H1 (cell line): Measurements from ENCODE around the gene KLHL26. TPM values are rescaled to one million over a fixed set of nuclear protein-coding genes. Genes with fewer than 3 reads are reported as not detected.

Experiments used
- CTCF ChIA-PET: fragments of 300-600 bp; sonication (Branson Sonifier 250); formaldehyde crosslinking; loops from one replicate; lab custom pipeline; 2021; ENCODE audit not compliant: partially characterized antibody; lab: Charles Lee
- POLR2A ChIA-PET: fragments of 300-600 bp; sonication (Branson Sonifier 250); formaldehyde crosslinking; loops from one replicate; lab custom pipeline; 2021; ENCODE audit warnings: inconsistent platforms; ENCODE audit not compliant: partially characterized antibody; lab: Charles Lee
- DNase-seq, 2 experiments: peaks; one replicate each; pipeline versions ENCODE4 v3.0.0 to v3.0.0-alpha.2; 2010 to 2022; ENCODE audit warnings: low spot score in 2 of 2, low read depth in 1 of 2, mixed read lengths in 1 of 2
- FAIRE-seq: peaks from 2 replicates; lab custom pipeline; 2011; peaks lifted over from hg19 to GRCh38; lab: Jason Lieb, UNC
- H2AFZ ChIP-seq: 2 replicates; pipeline ENCODE4 v1.8.1; 2012; ENCODE audit warnings: low read length, inconsistent platforms
- H2AK5ac ChIP-seq: 2 replicates; pipeline ENCODE4 v1.6.1; 2013; ENCODE audit warnings: low read depth, low read length
- H2BK120ac ChIP-seq: replicated peaks from 2 replicates; pipeline ENCODE3; 2013; ENCODE audit warnings: low read depth, low read length, inconsistent platforms
- H2BK12ac ChIP-seq: 2 replicates; pipeline ENCODE4 v1.6.1; 2013; ENCODE audit warnings: low read depth, low read length
- H2BK15ac ChIP-seq: 2 replicates; pipeline ENCODE4 v1.6.1; 2013; ENCODE audit warnings: low read length
- H2BK20ac ChIP-seq: 2 replicates; pipeline ENCODE4 v1.6.1; 2013; ENCODE audit warnings: low read length
- H2BK5ac ChIP-seq: 2 replicates; pipeline ENCODE4 v1.6.1; 2013; ENCODE audit warnings: low read depth, low read length
- H3K14ac ChIP-seq: 2 replicates; pipeline ENCODE4 v1.6.1; 2013; ENCODE audit warnings: inconsistent platforms; ENCODE audit not compliant: insufficient read length
- H3K18ac ChIP-seq: 2 replicates; pipeline ENCODE4 v1.6.1; 2013; ENCODE audit warnings: low read length; ENCODE audit errors: extremely low read depth
- H3K23ac ChIP-seq: 2 replicates; pipeline ENCODE4 v1.6.1; 2013; ENCODE audit warnings: inconsistent platforms; ENCODE audit not compliant: insufficient read length
- H3K23me2 ChIP-seq: 2 replicates; pipeline ENCODE4 v1.6.1; 2013; ENCODE audit warnings: low read depth, low read length
- H3K27ac ChIP-seq: 2 replicates; pipeline ENCODE4 v1.6.1; 2011; ENCODE audit warnings: low read depth, low read length, inconsistent platforms
- H3K27me3 ChIP-seq, 4 experiments: replicated peaks in 1 of 4; 1 replicate in 1 of 4; 2 replicates in 3 of 4; pipeline versions ENCODE4 v1.6.1 to v1.8.1; 2011 to 2013; ENCODE audit warnings: low read length in 3 of 4, mild to moderate bottlenecking in 3 of 4, inconsistent platforms in 2 of 4, mixed read lengths in 2 of 4, moderate library complexity in 1 of 4; ENCODE audit not compliant: control insufficient read depth in 3 of 4, insufficient read depth in 3 of 4; ENCODE audit errors: extremely low read depth in 1 of 4
- H3K36me3 ChIP-seq, 4 experiments: 2 replicates each; pipeline versions ENCODE4 v1.6.1 to v1.8.1; 2011 to 2013; ENCODE audit warnings: mild to moderate bottlenecking in 4 of 4, low read length in 3 of 4, moderate library complexity in 2 of 4, control low read depth in 1 of 4, inconsistent platforms in 1 of 4; ENCODE audit not compliant: insufficient read depth in 4 of 4, control insufficient read depth in 2 of 4
- H3K4ac ChIP-seq: replicated peaks from 2 replicates; pipeline ENCODE3; 2013; ENCODE audit warnings: low read length, low read depth, mixed read lengths, inconsistent platforms; ENCODE audit not compliant: insufficient read length
- H3K4me1 ChIP-seq, 4 experiments: replicated peaks in 1 of 4; 1 replicate in 1 of 4; 2 replicates in 3 of 4; pipeline versions ENCODE4 v1.6.1 to v1.8.1; 2011 to 2013; ENCODE audit warnings: low read length in 3 of 4, inconsistent platforms in 2 of 4, mixed read lengths in 1 of 4; ENCODE audit not compliant: insufficient read depth in 4 of 4, control insufficient read depth in 3 of 4
- H3K4me2 ChIP-seq, 2 experiments: 2 replicates each; pipeline versions ENCODE4 v1.6.1 to v1.8.1; 2011 to 2013; ENCODE audit warnings: low read depth in 2 of 2, low read length in 2 of 2, control low read depth in 1 of 2, inconsistent platforms in 1 of 2, mild to moderate bottlenecking in 1 of 2; ENCODE audit not compliant: insufficient read depth in 1 of 2
- H3K4me3 ChIP-seq, 4 experiments: fragments of 200-600, 300-600 bp in 1 of 4; sonication (generic), shearing (Covaris generic), sonication (Bioruptor Twin) in 1 of 4; 2 replicates each; pipeline versions ENCODE4 v1.5.1 to v1.8.1; 2011 to 2016; ENCODE audit warnings: low read length in 4 of 4, low read depth in 3 of 4, control low read depth in 2 of 4, inconsistent platforms in 2 of 4, mild to moderate bottlenecking in 2 of 4, mixed read lengths in 1 of 4, moderate library complexity in 1 of 4; ENCODE audit not compliant: insufficient read depth in 2 of 4; ENCODE audit errors: extremely low read depth in 1 of 4
- H3K56ac ChIP-seq: replicated peaks from 2 replicates; pipeline ENCODE3; 2013; ENCODE audit warnings: low read depth, mild to moderate bottlenecking, mixed read lengths, low read length, inconsistent platforms; ENCODE audit not compliant: insufficient read length
- H3K79me1 ChIP-seq: 2 replicates; pipeline ENCODE4 v1.6.1; 2013; ENCODE audit warnings: low read depth, low read length, control low read depth
- H3K79me2 ChIP-seq, 2 experiments: 2 replicates each; pipeline versions ENCODE4 v1.6.1 to v1.8.1; 2012 to 2013; ENCODE audit warnings: low read length in 2 of 2, mild to moderate bottlenecking in 2 of 2, inconsistent platforms in 1 of 2; ENCODE audit not compliant: insufficient read depth in 2 of 2, control insufficient read depth in 1 of 2
- H3K9ac ChIP-seq, 4 experiments: replicated peaks in 1 of 4; 1 replicate in 1 of 4; 2 replicates in 3 of 4; pipeline versions ENCODE4 v1.6.1 to v1.8.1; 2011 to 2013; ENCODE audit warnings: low read depth in 3 of 4, low read length in 3 of 4, control low read depth in 2 of 4, mild to moderate bottlenecking in 2 of 4, moderate library complexity in 2 of 4, inconsistent platforms in 1 of 4; ENCODE audit errors: extremely low read depth in 1 of 4
- H3K9me3 ChIP-seq, 2 experiments: 2 replicates each; pipeline versions ENCODE4 v1.6.1 to v1.8.1; 2012 to 2013; ENCODE audit warnings: mild to moderate bottlenecking in 2 of 2, moderate library complexity in 2 of 2, control low read depth in 1 of 2, inconsistent platforms in 1 of 2, low read depth in 1 of 2, low read length in 1 of 2, mixed read lengths in 1 of 2; ENCODE audit not compliant: insufficient read depth in 2 of 2
- H4K20me1 ChIP-seq, 2 experiments: replicated peaks in 1 of 2; 2 replicates each; pipeline versions ENCODE3 to v1.8.1; 2011 to 2013; ENCODE audit warnings: inconsistent platforms in 2 of 2, low read length in 2 of 2, mild to moderate bottlenecking in 1 of 2; ENCODE audit not compliant: insufficient read depth in 2 of 2, control insufficient read depth in 1 of 2
- H4K5ac ChIP-seq: 2 replicates; pipeline ENCODE4 v1.6.1; 2013; ENCODE audit warnings: low read length, low read depth, mixed read lengths, inconsistent platforms; ENCODE audit not compliant: insufficient read length
- H4K8ac ChIP-seq: 2 replicates; pipeline ENCODE4 v1.8.0; 2013; ENCODE audit warnings: mild to moderate bottlenecking, moderate library complexity, low read length, inconsistent platforms; ENCODE audit not compliant: insufficient read depth; ENCODE audit errors: extremely low read depth
- H4K91ac ChIP-seq: replicated peaks from 2 replicates; pipeline ENCODE3; 2013; ENCODE audit warnings: low read length, mixed read lengths, inconsistent platforms; ENCODE audit not compliant: insufficient read length
- ATF2 ChIP-seq: IDR thresholded peaks from 2 replicates; pipeline ENCODE4 v1.6.1; 2012; ENCODE audit warnings: low read length, inconsistent platforms
- BRCA1 ChIP-seq: IDR thresholded peaks from 2 replicates; pipeline ENCODE4 v1.6.1; 2012; ENCODE audit warnings: low read depth, low read length, improper control_type of control experiment
- CBX8 ChIP-seq: fragments of 300-800, 300-1000 bp; sonication (generic); IDR thresholded peaks from 2 replicates; pipeline ENCODE4 v1.7.1; 2016; ENCODE audit warnings: low read depth, low read length, borderline replicate concordance
- CTBP2 ChIP-seq: IDR thresholded peaks from 2 replicates; pipeline ENCODE4 v1.7.0; 2011; ENCODE audit warnings: borderline replicate concordance, mild to moderate bottlenecking, moderate library complexity, mixed read lengths, low read length; ENCODE audit not compliant: insufficient read depth, insufficient read length
- GABPA ChIP-seq: IDR thresholded peaks from 2 replicates; pipeline ENCODE4 v1.6.1; 2011; ENCODE audit warnings: mild to moderate bottlenecking, low read length, moderate library complexity, borderline replicate concordance; ENCODE audit not compliant: insufficient read depth
- RBBP5 ChIP-seq: IDR thresholded peaks from 2 replicates; pipeline ENCODE4 v1.7.1; 2012; ENCODE audit warnings: low read depth, mild to moderate bottlenecking, inconsistent platforms, low read length, moderate library complexity, borderline replicate concordance
- SP2 ChIP-seq: IDR thresholded peaks from 2 replicates; pipeline ENCODE4 v1.6.1; 2012; ENCODE audit warnings: mild to moderate bottlenecking, low read length, inconsistent platforms
- WGBS, 2 experiments: shearing (Covaris generic) in 1 of 2; methylation state at CpG; one replicate each; pipeline versions ENCODE4 v1.1.6 to v1.1.7; 2013 to 2015; ENCODE audit warnings: low lambda C conversion rate in 2 of 2, mixed read lengths in 2 of 2, inconsistent platforms in 1 of 2, low coverage in 1 of 2, missing lambda C conversion rate in 1 of 2; ENCODE audit not compliant: insufficient replicate concordance in 2 of 2, insufficient coverage in 1 of 2, insufficient read length in 1 of 2; ENCODE audit errors: extremely low coverage in 1 of 2, missing lambda C conversion rate in 1 of 2; 5-methylcytosine and 5-hydroxymethylcytosine counted together
- polyA plus RNA-seq, 7 experiments: library from polyadenylated mRNA; depleted of rRNA in 3 of 7; stranded (reverse) in 5 of 7; unstranded in 2 of 7; fragments of >200 nt in 5 of 7; fragments of 200-250 nt in 2 of 7; gene quantifications; 1 replicate in 5 of 7; 2 replicates in 1 of 7; 4 replicates in 1 of 7; pipeline versions ENCODE4 v1.2.1 to v1.2.3, GENCODE V29; 2011 to 2013; ENCODE audit warnings: missing spikeins in 2 of 7, mixed read lengths in 2 of 7
- total RNA-seq: library from RNA; stranded (reverse); fragmentation: NEBNext Ultra II Directional; extraction: Animal tissue kit (Norgen Biotek cat#: 25700); gene quantifications from 2 replicates; pipeline ENCODE4 v1.2.1, GENCODE V29; 2021

KLHL26 gene
- total and polyA plus RNA-seq, 2 of the 8 experiments (the other 6 are each of a cell fraction or from before 2014, with no cell fraction given), result 2.2 to 8.8 TPM

DNA sequence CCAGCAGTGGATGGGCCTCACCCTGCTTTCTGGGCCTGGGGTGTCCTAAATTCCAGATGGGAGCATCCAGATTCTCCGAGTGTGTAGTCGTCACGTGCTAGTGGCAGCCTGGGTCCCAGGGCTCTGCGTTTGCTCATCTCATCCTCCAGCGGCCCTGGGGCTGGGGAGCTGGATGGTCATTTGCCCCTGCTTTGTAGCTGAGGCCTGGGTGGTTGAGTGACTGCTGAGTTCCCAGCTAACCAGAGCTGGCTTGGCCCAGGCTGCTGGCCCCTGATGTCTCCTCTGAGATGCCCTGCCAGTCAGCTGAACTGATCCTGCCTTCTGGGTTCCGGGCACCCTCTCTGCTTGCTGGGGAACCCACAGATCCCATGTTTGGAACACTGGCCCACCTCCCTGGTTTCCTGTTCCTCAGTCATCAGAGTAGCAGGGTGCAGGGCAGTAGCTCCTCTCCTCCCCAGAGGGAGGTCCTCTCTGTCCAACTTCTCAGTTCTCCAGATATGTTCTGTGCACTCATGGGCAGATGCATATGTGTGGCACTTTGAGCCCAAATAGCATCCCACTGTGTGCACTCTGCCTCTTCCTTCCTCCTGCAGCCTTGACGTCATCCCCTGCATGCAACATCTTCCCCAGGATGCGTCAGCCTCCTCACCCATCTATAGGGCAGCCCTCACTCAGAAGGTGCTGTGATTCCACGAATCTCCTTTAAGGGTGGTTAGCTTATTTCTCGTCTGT lies 24.3 kb downstream of the KLHL26 start:
- H3K27ac ChIP-seq, result no peak overlapping the region
- no peaks in the 10 kb centered on the region for H3K23me2 ChIP-seq
- no peak overlapping the region for H3K18ac ChIP-seq
- ChIA-PET POLR2A (interaction anchor here (0.8 to 1.2 kb wide), 2 partner anchors 45 to 89 kb away, joined by 3 read pairs; partner anchors contain the start of gene UBA52), CTCF (interaction anchor here (1.0 to 2.1 kb wide), 6 partner anchors 12 to 206 kb away, joined by 3 to 7 read pairs (median 3); no protein-coding TSS in a partner anchor)
- H2AK5ac ChIP-seq, result no peak overlapping the region
- no peak overlapping the region for H3K9ac ChIP-seq
- DNase-seq (no peak), FAIRE-seq (no peak)
- TF ChIP-seq CBX8 (no peak), RBBP5 (no peak), GABPA (no peak), BRCA1 (no peak), ATF2 (no peak), CTBP2 (no peak), SP2 (no peak)
- no peak overlapping the region for H4K5ac ChIP-seq
- 0 out of 2 replicates have a peak overlapping the region, but pooled peaks have one; percentile 36 for H4K8ac ChIP-seq
- no peak overlapping the region for H3K56ac ChIP-seq
- no peak overlapping the region for H2BK120ac ChIP-seq
- no peak overlapping the region for H2BK5ac ChIP-seq
- H2BK20ac ChIP-seq, result no peak overlapping the region
- 93% methylated on average over 10 of the region's 10 CpGs; no CpG with 5 or more reads in 1 of the 2 experiments for WGBS, 2 experiments
- peak overlapping the region; percentile 84 for H4K91ac ChIP-seq
- H3K4ac ChIP-seq, result no peak overlapping the region
- H3K36me3 ChIP-seq, result no peaks in the 10 kb centered on the region
- H3K27me3 ChIP-seq, result peaks cover 0 to 4% (median 0%) of the 10 kb centered on the region in 4 experiments; a peak in 1 of 7 replicates
- no peaks in the 10 kb centered on the region; a peak in 1 of 4 replicates for H3K79me2 ChIP-seq
- H3K4me3 ChIP-seq, result no peak overlapping the region
- peaks cover 0 to 12% (median 6%) of the 10 kb centered on the region in 4 experiments; a peak in 5 of 7 replicates for H3K4me1 ChIP-seq
- H3K14ac ChIP-seq, result no peak overlapping the region
- H3K4me2 ChIP-seq, result no peak overlapping the region
- no peak overlapping the region for H2BK15ac ChIP-seq
- peaks cover 5 to 15% of the 10 kb centered on the region in 2 experiments for H4K20me1 ChIP-seq
- H2BK12ac ChIP-seq, result no peak overlapping the region
- H3K9me3 ChIP-seq, result no peaks in the 10 kb centered on the region
- no peak overlapping the region for H3K23ac ChIP-seq
- H2AFZ ChIP-seq, result no peak overlapping the region
- peaks cover 3% of the 10 kb centered on the region; the same call in 1 of the 2 replicates for H3K79me1 ChIP-seq
